SH-SY5Y (cell line): ENCODE results near the gene TMEM81.

Source experiments
- GATA2 ChIP-seq: IDR thresholded peaks from 2 replicates; pipeline ENCODE4 v1.6.1; 2011; ENCODE audit warnings: mild to moderate bottlenecking, low read depth, low read length
- GATA3 ChIP-seq: IDR thresholded peaks from 2 replicates; pipeline ENCODE4 v1.6.1; 2011; ENCODE audit warnings: low read depth, mild to moderate bottlenecking, low read length, moderate library complexity

Gene TMEM81

DNA sequence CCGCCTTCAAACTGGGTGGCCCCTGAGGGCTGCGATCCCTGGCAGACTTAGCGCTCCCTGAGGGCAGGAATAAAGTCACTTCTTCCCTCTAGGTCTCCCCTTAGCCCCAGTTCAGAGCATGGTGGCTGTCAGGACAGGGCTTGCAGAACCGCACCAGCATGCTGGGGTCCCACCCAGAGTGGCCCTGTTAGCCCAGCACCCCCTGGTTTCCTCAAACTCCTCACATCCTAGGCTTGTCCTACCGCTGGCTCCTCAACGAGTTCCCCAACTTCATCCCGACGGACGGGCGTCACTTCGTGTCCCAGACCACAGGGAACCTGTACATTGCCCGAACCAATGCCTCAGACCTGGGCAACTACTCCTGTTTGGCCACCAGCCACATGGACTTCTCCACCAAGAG is 25.4 kb downstream of the TMEM81 start:
- TF ChIP-seq GATA2 (no peak), GATA3 (no peak)

DNA sequence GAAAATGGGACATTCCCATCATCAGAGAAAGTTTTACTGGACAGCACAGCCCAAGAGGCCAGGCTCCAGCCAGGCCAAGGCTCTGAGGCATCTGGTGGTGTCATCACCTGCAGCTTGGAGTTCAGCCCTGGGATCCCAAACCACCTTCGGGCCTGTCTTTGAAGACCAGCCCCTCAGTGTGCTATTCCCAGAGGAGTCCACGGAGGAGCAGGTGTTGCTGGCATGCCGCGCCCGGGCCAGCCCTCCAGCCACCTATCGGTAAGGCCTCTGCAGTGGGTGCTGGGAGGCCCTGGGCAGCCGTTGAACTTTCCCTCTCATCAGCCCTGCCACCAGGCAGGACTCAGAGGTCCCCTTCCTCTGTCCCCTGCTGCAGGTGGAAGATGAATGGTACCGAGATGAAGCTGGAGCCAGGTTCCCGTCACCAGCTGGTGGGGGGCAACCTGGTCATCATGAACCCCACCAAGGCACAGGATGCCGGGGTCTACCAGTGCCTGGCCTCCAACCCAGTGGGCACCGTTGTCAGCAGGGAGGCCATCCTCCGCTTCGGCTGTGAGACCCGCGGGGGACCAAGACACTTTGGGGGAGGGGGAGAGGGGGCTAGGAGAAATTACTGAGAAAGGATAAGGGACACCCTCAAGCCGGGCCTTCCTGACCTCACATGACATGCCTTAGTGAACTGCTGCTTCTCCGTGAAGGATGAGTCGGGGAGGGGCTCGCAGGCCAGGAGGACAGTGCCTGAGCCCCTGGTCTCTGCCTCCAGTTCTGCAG is 26.3 kb downstream of the TMEM81 start:
- TF ChIP-seq GATA3: no peak
- no peak for TF ChIP-seq GATA2

DNA sequence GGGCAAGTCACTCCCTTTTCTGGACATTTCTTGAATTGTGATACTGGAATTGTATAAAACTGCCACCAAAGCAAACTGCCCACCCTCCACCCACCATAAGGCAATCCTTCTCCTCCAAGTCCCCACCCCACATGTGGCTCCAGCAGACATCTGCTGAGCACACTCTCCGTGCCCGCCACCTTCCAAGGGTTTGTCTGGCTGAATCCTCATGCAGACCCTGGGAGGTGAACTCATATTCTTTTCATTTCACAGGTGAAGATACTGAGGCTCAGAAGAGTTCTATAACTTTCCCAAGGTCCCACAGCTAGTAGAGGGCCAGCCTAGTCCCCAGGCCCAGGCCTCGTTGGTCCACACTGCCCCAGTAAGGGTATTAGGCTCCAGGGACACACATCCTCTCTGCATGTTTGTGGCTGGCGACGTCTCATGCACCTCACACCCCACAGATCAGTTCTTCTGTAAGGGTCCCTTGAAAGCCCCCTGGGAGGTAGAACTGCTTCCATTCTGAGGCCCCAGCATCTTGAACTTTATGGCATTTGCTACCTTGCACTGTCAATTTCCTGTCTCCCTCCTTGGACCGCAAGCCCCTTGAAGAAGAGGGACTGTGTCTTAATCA is 27.2 kb downstream of the TMEM81 start:
- TF ChIP-seq GATA3 (no peak), GATA2 (no peak)

DNA sequence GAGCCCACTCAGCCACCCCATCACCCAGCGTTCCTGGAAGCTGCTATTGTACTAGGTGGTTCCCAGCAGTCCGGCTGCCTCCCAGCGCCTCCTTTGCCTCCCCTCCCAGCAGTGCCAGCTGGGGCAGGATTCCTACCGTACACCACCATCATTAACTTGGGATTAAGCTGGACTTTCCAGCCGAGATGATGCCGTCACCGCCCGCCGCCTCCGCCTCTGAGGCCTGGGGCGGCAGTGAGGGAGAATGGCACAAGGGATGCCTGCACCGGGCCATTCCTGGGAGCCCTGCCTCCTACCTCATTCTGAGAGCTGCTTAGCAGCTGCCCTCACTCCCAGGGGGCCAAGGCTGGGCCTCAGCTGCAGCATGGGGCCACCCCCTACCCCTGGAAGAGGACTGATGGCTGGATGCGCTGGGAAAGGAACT is 28.1 kb downstream of the TMEM81 start:
- no peak for TF ChIP-seq GATA2
- no peak for TF ChIP-seq GATA3

DNA sequence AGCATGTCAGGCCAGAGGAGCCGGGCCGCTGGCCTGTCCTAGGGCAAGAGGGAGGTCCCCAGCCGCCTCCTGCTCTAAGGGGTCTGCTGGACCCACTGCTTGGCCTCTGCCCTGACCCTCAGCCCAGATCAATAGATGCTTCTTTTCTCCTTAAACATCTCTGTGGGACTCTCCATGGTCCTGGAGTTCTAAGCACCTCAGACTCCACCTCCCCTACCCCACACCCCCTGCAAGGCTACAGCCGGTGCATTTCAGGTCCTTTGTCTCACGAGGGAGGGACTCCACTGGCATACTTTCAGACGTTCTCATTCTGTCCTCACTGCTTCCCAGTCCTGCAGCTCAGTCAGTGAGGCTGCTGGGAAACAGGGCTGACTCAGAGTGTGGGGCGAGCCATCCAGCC is 30.2 kb downstream of the TMEM81 start:
- TF ChIP-seq GATA3: no peak
- TF ChIP-seq GATA2: no peak

DNA sequence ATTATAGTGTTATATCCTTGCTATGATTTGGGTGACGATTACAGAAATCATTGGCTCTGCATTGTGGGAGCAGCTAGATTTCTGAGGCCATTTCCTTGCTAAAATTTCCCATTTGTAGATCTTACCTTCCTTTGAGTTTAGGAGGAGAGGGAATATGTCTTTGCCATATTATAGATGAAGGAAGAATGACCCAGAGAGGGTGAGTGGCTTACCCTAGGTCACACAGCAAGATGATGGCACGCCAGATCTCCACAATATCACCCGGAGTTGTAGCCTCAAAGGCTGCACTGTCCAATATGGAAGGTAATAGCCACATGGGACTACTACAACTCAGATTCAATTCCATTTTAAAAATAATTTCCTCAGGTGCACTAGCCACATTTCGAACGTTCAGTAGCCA is 31.0 kb downstream of the TMEM81 start:
- TF ChIP-seq GATA3 (no peak), GATA2 (no peak)

DNA sequence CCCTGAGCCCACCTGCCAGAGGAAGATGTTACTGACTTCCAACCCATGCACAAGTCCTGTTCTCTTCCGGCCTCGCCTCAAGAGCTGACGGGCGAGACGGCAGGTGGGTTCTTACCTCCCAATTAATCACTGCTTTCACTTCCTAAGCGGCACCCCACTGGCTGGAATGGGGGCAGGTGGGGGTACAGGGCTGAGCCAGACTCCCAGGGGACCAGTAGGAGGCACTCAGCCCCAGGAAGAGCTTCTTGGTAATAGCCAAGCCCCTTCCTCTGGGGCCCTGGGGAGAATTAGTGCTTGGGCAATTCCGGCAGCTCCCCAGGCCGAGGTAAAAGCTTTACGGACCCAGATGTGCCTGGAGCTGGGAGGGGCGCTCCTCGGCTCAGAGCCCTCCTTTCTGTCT is 31.6 kb downstream of the TMEM81 start:
- TF ChIP-seq GATA3: no peak
- no peak for TF ChIP-seq GATA2

DNA sequence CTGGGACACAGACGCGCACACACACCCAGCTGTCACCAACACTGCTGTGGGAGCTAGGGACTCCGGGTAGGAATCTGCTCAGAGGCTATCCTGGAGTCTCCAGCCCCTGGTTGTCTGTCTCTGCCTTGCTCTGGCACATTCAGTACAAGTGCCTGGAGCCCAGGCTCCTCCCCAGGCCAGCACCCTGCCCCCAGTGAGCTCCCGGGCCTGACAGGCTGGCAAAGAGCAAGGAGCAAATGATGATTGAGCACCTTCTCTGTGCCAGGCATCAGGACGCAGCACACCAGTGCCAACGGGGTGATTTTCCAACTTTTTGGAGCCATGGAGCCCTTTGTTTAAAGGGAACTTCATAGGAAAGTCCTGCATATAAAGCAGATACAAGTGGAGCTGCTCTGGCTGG is 34.8 kb downstream of the TMEM81 start:
- TF ChIP-seq GATA2 (no peak), GATA3 (no peak)

DNA sequence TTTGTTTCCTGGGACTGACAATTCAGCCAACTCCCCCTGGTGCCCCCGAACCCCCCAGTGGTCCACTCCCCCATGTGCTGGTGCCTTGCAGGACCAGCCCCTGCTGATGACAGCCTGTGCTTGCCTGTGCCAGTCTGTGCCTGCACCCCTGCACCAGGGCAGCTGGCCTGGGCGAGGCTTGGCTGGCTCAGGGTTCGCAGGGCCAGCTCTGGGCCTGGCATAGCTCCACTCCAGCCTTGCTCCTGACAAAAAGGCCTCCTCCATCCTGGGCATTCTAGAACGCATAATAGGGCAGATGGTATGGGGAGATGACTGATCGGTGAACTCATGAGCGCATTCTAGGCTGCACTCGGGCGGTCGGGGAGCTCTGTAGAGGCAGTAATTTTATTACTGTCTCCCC is 35.9 kb downstream of the TMEM81 start:
- TF ChIP-seq GATA2 (no peak), GATA3 (no peak)

DNA sequence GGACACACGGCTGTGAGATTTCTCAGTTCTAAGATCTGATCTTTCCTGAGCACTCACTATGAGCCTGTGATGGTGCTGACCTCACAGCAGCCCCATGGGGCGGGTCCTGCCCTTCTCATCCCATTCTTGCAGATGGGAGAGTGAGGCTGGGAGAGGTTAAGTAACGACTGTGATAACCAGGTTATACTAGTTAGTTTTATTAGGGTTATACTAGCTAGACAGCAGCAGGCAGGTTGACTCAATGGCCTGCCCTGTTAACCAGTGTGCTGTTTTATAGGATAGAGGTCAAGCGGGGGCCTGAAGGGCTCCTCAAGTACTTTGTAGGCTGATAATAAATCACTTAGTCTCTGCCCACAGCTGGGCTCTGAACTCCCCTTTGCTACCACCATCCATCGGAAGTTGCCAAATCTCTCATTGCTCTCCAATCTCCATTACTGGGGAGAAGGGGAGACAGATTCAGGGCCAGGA is 36.5 kb downstream of the TMEM81 start:
- no peak for TF ChIP-seq GATA2

DNA sequence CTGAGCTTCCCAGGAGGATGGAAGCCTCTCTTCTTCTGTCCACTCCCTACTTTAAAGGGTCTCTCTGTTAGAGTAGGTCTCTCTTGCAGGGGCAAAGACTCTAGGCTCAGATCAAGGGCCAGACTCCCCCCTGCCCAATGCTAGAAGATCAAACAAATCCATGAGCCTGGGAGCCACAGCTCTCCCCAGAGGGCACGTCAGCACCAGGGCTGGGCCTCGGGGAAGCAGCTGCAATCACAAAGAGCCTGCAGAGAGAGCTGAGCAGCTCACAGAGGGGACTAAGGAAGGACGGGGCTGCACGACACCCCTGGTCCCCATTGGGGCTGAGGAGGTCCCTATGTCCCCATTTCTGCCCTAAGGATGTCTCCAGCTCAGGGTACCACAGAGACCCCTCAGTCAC is 37.4 kb downstream of the TMEM81 start:
- TF ChIP-seq GATA2 (no peak), GATA3 (no peak)

DNA sequence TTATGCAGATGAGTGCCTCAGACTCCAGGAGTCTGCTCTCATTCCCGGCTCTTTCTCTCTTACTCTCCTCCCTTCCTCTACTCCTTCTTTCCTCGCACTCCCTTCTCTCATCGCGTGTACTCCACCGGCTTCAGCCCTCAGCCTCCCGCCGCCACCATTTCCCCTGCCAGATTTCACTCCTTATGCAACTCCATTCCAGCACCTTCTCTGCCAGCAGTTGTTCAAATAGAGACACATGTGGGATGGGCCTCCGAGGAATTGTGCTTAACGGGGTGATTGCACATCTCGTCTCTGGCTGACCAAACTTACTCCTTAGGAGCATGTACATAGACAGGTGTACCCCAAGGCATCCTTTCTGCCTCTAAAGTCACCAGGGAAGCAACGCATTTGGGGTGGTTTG is 39.1 kb downstream of the TMEM81 start:
- TF ChIP-seq GATA2: no peak
- no peak for TF ChIP-seq GATA3

DNA sequence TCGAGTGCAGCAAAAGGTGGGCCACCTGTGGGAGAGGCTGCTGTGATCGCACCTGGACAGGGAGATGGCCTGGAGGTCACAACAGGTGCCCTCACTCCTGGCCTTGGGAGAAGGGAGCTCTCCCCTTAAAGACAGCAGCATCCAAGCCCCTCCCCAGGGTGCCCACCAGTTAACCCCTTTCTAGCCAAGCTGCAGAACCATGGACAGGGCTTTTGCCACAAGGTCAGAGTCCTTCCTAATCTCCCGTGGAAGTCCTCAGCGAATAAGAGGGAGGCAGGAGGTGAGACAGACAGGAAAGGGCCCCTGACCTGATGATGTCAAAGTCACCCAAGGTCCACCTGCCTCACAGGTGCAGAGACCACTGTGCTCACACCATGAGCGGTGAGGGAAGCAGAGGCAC is 39.5 kb downstream of the TMEM81 start:
- TF ChIP-seq GATA3: no peak
- no peak for TF ChIP-seq GATA2

DNA sequence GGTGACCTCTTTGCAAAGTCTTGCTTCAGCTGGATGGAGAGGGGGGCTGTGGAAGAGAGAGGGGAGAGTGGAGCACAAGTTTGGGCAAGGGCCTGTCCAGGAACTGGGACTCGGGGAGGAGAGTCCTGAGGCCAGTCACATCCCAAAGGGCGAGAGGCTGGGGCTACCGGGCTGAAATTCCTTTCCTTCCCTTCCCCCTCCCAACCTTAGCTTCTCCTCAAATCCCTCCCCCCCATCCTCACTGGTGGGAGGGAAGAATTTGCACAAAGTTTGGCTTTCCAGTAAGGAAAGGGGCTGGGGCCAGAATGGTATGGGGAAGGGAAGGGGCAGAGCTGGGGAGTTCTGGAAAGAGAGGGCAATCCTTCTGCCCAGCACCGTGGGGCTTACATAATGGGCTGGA is 40.4 kb downstream of the TMEM81 start:
- TF ChIP-seq GATA3: no peak
- TF ChIP-seq GATA2: no peak
